Measurements from ENCODE around the gene TXNDC15.

DNA sequence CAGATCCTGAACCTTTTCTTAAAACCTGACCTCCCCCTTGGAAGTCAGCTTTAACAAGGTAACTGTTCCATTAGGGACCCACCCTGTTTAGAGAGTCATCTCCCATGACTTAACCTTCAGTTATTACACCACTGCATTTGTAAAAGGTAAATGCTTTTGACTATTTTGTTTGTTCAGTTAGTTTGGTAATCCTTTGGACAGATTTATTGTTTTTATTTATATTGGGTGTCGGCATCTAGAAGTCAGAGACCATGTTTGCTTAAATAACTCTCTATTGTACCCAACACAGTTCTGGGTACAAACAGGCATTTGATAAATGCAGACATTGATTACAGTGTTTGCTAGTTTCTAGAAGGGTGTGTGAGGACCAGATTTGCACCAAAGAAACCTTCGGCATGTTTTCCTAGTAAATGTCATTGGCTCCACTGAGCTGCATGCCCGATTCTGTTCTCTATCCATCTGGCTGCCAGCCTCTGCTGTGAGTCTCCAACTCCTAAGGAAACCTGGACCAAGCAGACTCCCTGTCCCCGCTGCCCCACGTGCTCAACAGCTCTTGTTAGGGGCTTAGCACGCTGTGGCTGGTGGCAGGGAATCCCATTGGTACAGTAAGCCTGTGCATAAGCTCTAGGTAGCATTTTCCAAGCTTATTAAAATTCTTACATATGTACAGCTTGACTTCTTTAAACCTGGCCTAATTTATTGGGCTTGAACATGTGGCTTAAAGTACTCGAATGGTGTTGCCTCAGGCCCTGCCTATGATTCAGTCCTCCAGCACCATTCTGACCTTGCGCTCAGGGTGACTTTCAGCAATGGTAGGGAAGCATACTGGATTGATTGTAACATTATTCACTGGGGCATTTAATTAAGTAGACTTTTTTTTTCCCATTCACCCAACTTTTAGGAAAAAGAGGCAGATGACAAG lies 37.4 kb downstream of the TXNDC15 start:
- TF ChIP-seq, protein P1, sequence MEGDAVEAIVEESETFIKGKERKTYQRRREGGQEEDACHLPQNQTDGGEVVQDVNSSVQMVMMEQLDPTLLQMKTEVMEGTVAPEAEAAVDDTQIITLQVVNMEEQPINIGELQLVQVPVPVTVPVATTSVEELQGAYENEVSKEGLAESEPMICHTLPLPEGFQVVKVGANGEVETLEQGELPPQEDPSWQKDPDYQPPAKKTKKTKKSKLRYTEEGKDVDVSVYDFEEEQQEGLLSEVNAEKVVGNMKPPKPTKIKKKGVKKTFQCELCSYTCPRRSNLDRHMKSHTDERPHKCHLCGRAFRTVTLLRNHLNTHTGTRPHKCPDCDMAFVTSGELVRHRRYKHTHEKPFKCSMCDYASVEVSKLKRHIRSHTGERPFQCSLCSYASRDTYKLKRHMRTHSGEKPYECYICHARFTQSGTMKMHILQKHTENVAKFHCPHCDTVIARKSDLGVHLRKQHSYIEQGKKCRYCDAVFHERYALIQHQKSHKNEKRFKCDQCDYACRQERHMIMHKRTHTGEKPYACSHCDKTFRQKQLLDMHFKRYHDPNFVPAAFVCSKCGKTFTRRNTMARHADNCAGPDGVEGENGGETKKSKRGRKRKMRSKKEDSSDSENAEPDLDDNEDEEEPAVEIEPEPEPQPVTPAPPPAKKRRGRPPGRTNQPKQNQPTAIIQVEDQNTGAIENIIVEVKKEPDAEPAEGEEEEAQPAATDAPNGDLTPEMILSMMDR (optimal IDR thresholded peaks at IDR 0.05 in 1 of 3, IDR thresholded peaks at IDR 0.05 in 1 of 3, conservative IDR thresholded peaks at IDR 0.05 in 1 of 3; ENCODE audit: extremely low read depth in 1 of 3, insufficient read depth in 2 of 3, low read length in 3 of 3), result no peak
- TF ChIP-seq EZH2 (IDR thresholded peaks at IDR 0.05; ENCODE audit: low read length), result no peak
